ENCODE data around the gene MZF1. TPM values are rescaled to one million over a fixed set of nuclear protein-coding genes. Genes with fewer than 3 reads are reported as not detected.

The MZF1 gene
- total RNA-seq, 2 donors from 2014 or later = 19.3 to 39.2 TPM

DNA sequence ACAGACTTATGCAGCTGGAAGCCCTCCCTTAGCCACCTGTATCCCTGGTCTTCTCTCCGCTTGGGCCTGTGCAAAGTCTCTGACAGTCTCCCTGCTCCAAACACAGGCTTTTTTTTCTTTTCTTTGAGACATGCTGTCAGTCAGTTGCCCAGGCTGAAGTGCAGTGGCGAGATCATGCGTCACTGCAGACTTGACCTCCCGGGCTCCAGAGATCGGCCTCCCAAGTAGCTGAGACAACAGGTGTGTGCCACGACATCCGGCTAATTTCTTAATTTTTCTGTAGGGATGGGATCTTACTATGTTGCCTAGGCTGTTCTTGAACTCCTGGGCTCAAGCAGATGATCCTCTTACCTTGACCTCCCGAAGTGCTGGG, 1.6 kb downstream of the MZF1 start:
- H3K9me3 ChIP-seq = no peaks in the 10 kb centered on the region
- H3K4me3 ChIP-seq = no peak overlapping the region
- intact Hi-C loops (cut with DNase I) = no loop called here
- H3K36me3 ChIP-seq = no peaks in the 10 kb centered on the region
- no peak overlapping the region for H3K9ac ChIP-seq (ENCODE audit: low read depth in 2 of 2, low read length in 2 of 2)
- no peaks in the 10 kb centered on the region for H3K27me3 ChIP-seq
- TF ChIP-seq, protein P1, sequence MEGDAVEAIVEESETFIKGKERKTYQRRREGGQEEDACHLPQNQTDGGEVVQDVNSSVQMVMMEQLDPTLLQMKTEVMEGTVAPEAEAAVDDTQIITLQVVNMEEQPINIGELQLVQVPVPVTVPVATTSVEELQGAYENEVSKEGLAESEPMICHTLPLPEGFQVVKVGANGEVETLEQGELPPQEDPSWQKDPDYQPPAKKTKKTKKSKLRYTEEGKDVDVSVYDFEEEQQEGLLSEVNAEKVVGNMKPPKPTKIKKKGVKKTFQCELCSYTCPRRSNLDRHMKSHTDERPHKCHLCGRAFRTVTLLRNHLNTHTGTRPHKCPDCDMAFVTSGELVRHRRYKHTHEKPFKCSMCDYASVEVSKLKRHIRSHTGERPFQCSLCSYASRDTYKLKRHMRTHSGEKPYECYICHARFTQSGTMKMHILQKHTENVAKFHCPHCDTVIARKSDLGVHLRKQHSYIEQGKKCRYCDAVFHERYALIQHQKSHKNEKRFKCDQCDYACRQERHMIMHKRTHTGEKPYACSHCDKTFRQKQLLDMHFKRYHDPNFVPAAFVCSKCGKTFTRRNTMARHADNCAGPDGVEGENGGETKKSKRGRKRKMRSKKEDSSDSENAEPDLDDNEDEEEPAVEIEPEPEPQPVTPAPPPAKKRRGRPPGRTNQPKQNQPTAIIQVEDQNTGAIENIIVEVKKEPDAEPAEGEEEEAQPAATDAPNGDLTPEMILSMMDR (IDR thresholded peaks at IDR 0.05) = no peak
- peaks cover 5% of the 10 kb centered on the region for H3K4me1 ChIP-seq
- peak; percentile 17 for DNase-seq
- no peak overlapping the region for H3K27ac ChIP-seq

DNA sequence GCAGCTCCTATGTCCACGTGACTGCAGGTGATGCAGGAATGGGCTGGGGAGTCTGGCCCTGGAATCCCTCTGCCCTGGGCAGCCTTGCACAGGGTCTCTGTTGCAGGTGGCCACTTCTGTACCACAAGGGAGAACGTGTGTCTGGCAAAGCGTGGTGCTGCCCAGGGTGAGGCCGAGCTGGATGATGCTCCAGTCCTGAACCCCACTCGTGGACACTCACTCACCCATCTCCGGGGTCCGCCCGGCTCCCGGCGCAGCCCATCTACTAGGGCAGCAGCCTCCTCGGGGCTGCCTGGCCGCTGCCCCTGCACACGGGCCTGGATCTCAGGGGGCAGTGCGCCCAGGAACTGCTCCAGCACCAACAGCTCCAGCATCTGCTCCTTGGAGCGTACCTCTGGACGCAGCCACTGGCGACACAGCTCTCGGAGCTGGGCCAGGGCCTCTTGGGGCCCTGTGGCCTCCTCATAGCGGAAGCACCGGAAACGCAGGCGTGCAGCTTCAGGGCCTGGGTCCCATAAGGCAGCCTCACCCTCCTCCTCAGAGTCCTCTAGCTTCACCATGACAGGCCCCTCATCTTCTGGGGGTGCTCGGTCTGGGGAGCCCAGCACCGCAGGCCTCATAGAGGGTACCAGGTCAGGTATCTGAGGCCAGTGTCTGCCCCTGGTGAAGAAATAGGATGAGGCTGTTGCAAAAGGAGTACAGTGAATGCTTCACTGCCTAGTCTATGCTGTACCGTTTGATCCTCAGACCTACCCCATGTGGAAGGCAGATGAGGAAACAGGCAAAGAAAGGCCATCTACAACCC, 2.2 kb downstream of the MZF1 start:
- TF ChIP-seq, protein P1 (IDR thresholded peaks at IDR 0.05) = no peak
- no peak overlapping the region for H3K9ac ChIP-seq (ENCODE audit: low read depth in 2 of 2, low read length in 2 of 2)
- peaks cover 5% of the 10 kb centered on the region for H3K4me1 ChIP-seq
- intact Hi-C loops (cut with DNase I) = no loop called here
- DNase-seq = peak; percentile 20
- no peak overlapping the region for H3K27ac ChIP-seq
- no peaks in the 10 kb centered on the region for H3K9me3 ChIP-seq
- H3K27me3 ChIP-seq = no peaks in the 10 kb centered on the region
- H3K36me3 ChIP-seq = no peaks in the 10 kb centered on the region
- no peak overlapping the region for H3K4me3 ChIP-seq

DNA sequence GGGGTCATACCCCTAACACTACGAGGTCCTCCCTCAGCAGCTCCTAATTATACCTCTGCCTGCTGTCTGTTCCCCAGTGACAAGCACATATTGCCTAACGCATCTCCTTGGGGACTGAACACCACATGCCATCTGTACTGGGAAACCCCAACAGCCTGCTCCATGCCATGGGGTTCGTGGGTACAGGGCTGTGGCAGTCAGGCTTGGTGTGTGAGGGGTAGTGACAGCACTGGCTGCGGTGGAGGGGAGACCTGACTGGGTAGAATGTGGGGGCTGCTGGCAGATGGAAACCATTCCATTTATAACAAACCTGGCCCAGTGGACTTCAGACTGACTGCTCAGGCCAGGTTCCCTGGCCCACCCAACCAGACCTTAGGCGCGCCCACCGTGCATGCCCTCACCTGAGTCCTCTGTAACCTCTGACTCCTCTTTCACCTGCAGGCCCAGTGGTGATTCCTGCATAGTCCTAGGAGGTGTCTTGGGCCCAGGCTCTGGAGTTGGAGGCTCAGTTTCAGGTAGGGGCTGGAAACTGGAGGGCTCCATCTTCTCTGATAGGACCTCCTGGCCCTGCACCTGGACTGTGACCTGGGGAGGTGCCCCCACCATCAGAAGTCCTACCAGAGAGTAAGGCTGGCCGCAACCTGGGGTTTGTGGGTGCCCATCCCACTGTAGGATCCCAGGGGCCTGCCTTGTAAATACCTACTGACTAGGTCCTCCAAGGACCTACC, 3.0 kb downstream of the MZF1 start:
- DNase-seq = peak; percentile 18
- TF ChIP-seq, protein P1 (IDR thresholded peaks at IDR 0.05) = no peak
- no peaks in the 10 kb centered on the region for H3K9me3 ChIP-seq
- no peak overlapping the region for H3K27ac ChIP-seq
- no peaks in the 10 kb centered on the region for H3K27me3 ChIP-seq
- peaks cover 5% of the 10 kb centered on the region for H3K4me1 ChIP-seq
- H3K9ac ChIP-seq (ENCODE audit: low read depth in 2 of 2, low read length in 2 of 2) = no peak overlapping the region
- no peaks in the 10 kb centered on the region for H3K36me3 ChIP-seq
- H3K4me3 ChIP-seq = no peak overlapping the region
- intact Hi-C loops (cut with DNase I) = no loop called here

DNA sequence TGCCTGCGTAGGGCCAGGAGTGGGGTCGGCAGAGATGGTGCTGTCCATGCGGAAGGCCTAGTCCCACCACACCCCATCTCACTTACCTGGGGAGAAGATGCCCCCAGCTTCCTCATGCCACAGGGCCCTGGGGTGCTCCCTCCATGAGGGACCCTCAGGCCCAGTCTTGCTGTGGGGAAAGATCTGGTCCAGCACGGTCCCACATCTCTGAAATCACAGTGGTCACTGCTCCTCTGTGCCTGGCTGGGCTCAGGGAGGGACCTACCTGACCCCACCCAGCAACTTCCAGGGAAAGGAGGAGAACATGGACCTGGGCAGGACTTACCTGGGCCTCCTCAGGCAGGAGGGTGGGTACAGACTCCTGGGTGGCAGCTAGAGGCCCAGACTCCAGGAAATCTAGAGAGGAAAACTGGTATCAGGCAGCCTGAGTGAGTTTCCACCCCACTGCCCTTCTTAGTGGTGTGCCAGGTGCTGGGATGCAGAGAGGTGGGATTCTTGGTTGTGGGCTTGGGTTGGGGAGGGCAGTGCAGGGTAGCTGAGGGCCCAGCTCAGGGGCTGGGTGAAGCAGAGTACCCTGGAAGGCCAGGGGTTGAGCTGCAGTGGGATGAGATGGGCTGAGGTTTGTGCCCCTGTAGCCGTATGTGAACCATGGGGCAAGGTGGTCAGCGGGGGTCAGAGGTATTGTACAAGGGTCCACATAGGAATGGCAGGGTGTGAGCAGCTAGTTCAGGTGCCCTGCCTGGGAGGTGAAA, 3.8 kb downstream of the MZF1 start:
- Histone ChIP-seq H3K4me1 (peaks cover 5% of the 10 kb centered on the region), H3K27ac (no peak overlapping the region), H3K27me3 (no peaks in the 10 kb centered on the region), H3K9me3 (no peaks in the 10 kb centered on the region), H3K9ac (ENCODE audit: low read depth in 2 of 2, low read length in 2 of 2) (no peak overlapping the region), H3K36me3 (no peaks in the 10 kb centered on the region), H3K4me3 (no peak overlapping the region)
- intact Hi-C loops (cut with DNase I) = no loop called here
- DNase-seq = peak; percentile 16
- TF ChIP-seq, protein P1 (IDR thresholded peaks at IDR 0.05) = no peak

DNA sequence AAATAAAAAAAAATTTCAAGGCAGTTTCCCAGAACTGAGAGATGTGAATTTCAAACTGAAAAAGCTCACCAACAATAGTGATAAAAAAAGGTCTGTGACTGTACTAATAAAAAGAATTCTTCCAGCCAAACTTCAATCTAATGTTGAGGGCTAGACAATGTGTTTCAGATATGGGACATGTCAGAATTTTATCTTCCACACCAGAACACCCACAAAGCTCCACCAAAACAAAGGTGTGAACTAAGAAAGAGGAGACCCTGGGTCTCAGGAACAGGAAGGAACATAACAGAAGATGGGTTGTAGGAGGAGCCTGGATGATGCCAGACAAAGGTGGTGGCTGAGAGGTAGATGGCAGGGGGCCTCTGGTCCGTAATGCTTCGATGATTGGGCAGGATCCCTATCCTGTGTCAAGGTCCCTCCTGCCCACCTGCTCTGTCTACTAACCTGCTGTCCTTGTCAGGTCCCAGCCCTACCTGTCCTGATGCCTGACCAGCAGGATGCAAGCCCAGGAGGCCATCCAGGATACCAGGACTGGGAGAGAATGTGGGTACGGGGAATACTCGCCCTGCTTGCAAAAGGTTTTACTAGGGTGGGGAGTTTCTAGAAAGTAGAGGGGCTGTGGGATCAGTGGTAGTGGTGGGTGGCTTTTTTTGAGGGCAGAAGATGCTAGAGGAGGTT, 4.5 kb downstream of the MZF1 start:
- peak; percentile 16 for DNase-seq
- Histone ChIP-seq H3K4me3 (no peak overlapping the region), H3K27me3 (no peaks in the 10 kb centered on the region), H3K27ac (no peak overlapping the region), H3K9ac (ENCODE audit: low read depth in 2 of 2, low read length in 2 of 2) (no peak overlapping the region), H3K4me1 (peaks cover 6% of the 10 kb centered on the region), H3K9me3 (no peaks in the 10 kb centered on the region), H3K36me3 (no peaks in the 10 kb centered on the region)
- TF ChIP-seq, protein P1 (IDR thresholded peaks at IDR 0.05) = no peak
- intact Hi-C loops (cut with DNase I) = no loop called here

All from colonic mucosa (tissue), 4 donors.